Measurements from ENCODE around the gene NFKB1.

The NFKB1 gene

GRCh38 chr4:102533348-102533747 is 32.2 kb downstream of the NFKB1 start:
- H3K9me3 Mint-ChIP-seq (ENCODE audit: low read depth) = no peaks in the 10 kb centered on the region
- peaks cover 87% of the 10 kb centered on the region for H3K4me1 Mint-ChIP-seq (ENCODE audit: low read depth)
- peaks cover 28% of the 10 kb centered on the region for H3K36me3 Mint-ChIP-seq
- peak overlapping the region; percentile 58 for H3K4me3 Mint-ChIP-seq
- H3K27me3 Mint-ChIP-seq = no peaks in the 10 kb centered on the region
- peak overlapping the region; percentile 80 for H3K27ac Mint-ChIP-seq

- peaks cover 81% of the 10 kb centered on the region for H3K4me1 Mint-ChIP-seq (ENCODE audit: low read depth)
- no peaks in the 10 kb centered on the region for H3K9me3 Mint-ChIP-seq (ENCODE audit: low read depth)
- H3K27me3 Mint-ChIP-seq = no peaks in the 10 kb centered on the region
- H3K27ac Mint-ChIP-seq = peak overlapping the region; percentile 94
- H3K36me3 Mint-ChIP-seq = peaks cover 26% of the 10 kb centered on the region
- peak overlapping the region; percentile 74 for H3K4me3 Mint-ChIP-seq
Observed at GRCh38 chr4:102533904-102534303, 32.7 kb downstream of the NFKB1 start.

DNA sequence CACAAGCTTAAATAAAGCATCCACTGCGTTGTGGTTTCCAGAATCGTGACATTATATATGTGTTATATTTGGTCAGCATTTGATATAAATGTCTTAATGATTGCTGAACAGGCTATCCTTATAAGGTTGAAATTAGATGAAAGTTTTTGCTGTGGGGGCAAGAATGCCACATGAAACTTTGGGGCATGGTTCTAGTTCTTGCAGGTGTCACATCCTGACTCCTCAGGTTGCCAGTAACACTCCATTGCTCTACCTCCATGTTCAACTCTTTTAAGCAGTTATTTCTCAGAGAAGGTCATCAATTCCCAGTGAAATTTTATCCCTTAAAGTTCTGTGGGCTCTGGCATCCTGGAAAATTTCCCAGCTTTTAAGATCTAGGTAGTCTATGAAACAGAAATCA is 33.7 kb downstream of the NFKB1 start:
- H3K27ac Mint-ChIP-seq = peak overlapping the region; percentile 94
- peaks cover 79% of the 10 kb centered on the region for H3K4me1 Mint-ChIP-seq (ENCODE audit: low read depth)
- H3K4me3 Mint-ChIP-seq = peak overlapping the region; percentile 74
- no peaks in the 10 kb centered on the region for H3K27me3 Mint-ChIP-seq
- H3K9me3 Mint-ChIP-seq (ENCODE audit: low read depth) = no peaks in the 10 kb centered on the region
- H3K36me3 Mint-ChIP-seq = peaks cover 31% of the 10 kb centered on the region

DNA sequence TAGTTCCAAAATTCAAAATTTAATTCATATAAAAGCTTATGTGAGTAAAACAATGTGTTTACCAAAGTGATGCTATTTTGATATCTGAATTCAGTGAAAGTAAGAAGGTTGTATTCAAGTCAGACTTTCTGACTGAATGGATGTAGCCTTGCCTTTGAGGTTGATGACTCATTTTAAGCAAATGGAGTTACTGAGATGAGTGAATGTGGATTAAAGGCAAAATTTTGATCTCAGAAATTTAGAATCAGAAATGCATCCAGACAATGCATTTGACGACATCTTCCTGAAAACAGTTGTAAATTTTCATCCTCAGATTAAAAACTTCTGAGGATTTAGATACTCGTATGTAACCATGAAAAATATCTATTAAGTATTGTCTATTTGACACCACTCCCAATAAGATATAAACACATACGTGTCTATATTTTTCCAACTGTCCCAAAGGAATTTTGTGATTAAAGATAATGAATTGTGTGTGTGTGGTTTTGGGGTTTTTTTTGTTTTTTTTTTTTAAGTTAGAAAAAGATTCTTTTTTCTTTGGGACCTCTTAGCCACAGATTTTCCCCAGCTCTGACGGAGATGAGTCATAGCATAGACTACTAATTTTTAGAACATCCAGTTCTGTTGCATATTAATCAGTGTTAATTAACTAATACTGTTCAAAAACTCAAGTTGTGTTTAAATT is 34.4 kb downstream of the NFKB1 start:
- peak overlapping the region; percentile 94 for H3K27ac Mint-ChIP-seq
- H3K9me3 Mint-ChIP-seq (ENCODE audit: low read depth) = no peaks in the 10 kb centered on the region
- H3K4me3 Mint-ChIP-seq = peak overlapping the region; percentile 74
- H3K27me3 Mint-ChIP-seq = no peaks in the 10 kb centered on the region
- H3K4me1 Mint-ChIP-seq (ENCODE audit: low read depth) = peaks cover 78% of the 10 kb centered on the region
- H3K36me3 Mint-ChIP-seq = peaks cover 31% of the 10 kb centered on the region

- H3K27me3 Mint-ChIP-seq = no peaks in the 10 kb centered on the region
- peak overlapping the region; percentile 13 for H3K4me3 Mint-ChIP-seq
- peaks cover 80% of the 10 kb centered on the region for H3K4me1 Mint-ChIP-seq (ENCODE audit: low read depth)
- peaks cover 33% of the 10 kb centered on the region for H3K36me3 Mint-ChIP-seq
- H3K9me3 Mint-ChIP-seq (ENCODE audit: low read depth) = no peaks in the 10 kb centered on the region
- H3K27ac Mint-ChIP-seq = peak overlapping the region; percentile 94
Observed at GRCh38 chr4:102536768-102537167, 35.6 kb downstream of the NFKB1 start.

DNA sequence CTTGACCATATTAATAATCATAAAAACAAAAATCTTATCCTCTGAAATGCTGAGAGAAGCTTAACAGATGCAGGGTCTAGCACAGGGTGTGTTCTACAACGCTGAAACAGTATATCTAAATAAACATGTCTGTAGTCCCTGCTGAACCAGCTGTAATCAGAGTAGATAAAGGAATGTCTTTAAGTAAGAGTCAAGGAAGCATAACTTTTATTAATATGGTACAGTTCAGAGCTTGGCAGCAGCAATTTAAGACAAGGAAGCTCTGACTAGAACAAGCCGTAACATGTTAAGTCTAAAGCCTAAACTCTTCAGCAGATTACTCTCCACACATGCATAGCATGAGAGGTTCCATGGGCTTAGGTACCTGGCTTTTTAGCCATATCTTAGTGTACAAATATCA is 36.1 kb downstream of the NFKB1 start:
- no peaks in the 10 kb centered on the region for H3K27me3 Mint-ChIP-seq
- no peak overlapping the region for H3K27ac Mint-ChIP-seq
- H3K9me3 Mint-ChIP-seq (ENCODE audit: low read depth) = no peaks in the 10 kb centered on the region
- H3K4me1 Mint-ChIP-seq (ENCODE audit: low read depth) = peaks cover 78% of the 10 kb centered on the region
- H3K36me3 Mint-ChIP-seq = peaks cover 33% of the 10 kb centered on the region
- H3K4me3 Mint-ChIP-seq = no peak overlapping the region

GRCh38 chr4:102541697-102542096 is 40.5 kb downstream of the NFKB1 start:
- H3K36me3 Mint-ChIP-seq = peaks cover 32% of the 10 kb centered on the region
- peak overlapping the region; percentile 2 for H3K4me3 Mint-ChIP-seq
- H3K27ac Mint-ChIP-seq = peak overlapping the region; percentile 58
- peaks cover 65% of the 10 kb centered on the region for H3K4me1 Mint-ChIP-seq (ENCODE audit: low read depth)
- H3K27me3 Mint-ChIP-seq = no peaks in the 10 kb centered on the region
- no peaks in the 10 kb centered on the region for H3K9me3 Mint-ChIP-seq (ENCODE audit: low read depth)

DNA sequence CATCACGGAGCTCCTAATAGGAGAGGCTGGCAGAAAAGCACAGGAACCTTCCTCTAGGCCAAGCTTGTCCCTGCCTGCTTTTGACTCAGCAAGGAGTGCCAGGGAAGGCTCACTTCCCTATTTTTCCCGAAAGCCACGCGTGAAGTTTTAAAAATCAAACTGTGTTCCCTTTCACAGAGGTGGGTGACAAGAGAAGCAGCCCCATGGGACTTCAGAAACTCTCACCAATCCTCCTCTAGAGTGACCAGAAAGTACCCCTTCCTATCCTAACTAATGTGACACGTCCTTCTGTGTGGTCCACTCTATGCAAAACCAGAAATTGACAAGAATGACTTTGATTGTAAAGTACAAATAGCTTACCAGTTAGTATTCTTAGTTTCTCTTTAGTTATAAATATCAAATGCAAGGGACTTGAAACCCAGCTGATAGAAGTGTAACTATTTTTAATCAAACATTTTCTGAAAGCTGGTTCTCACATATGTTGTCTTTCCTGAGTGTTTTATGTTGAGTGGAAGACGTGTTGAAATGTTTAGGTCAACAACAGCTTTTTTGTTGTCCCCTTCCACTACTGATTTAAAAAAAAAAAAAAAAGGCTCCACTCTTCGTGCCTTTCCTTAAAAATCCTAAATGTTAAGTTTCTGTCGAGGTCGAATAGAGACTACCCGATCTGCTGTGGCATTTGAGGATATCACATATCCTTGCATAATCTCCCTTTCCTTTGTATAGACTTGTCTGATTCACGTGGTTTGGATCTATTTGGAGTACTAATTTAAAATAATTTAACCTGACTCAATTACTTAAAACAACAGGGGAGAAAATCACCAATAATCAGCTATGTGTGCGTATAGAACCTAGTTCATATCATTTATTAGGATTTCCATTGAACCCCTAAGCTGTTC is 42.1 kb downstream of the NFKB1 start:
- H3K4me3 Mint-ChIP-seq = no peak overlapping the region
- peaks cover 70% of the 10 kb centered on the region for H3K4me1 Mint-ChIP-seq (ENCODE audit: low read depth)
- H3K9me3 Mint-ChIP-seq (ENCODE audit: low read depth) = no peaks in the 10 kb centered on the region
- H3K27me3 Mint-ChIP-seq = no peaks in the 10 kb centered on the region
- H3K27ac Mint-ChIP-seq = no peak overlapping the region
- H3K36me3 Mint-ChIP-seq = peaks cover 34% of the 10 kb centered on the region

- H3K27me3 Mint-ChIP-seq = no peaks in the 10 kb centered on the region
- peak overlapping the region; percentile 41 for H3K27ac Mint-ChIP-seq
- peaks cover 33% of the 10 kb centered on the region for H3K36me3 Mint-ChIP-seq
- peaks cover 73% of the 10 kb centered on the region for H3K4me1 Mint-ChIP-seq (ENCODE audit: low read depth)
- H3K9me3 Mint-ChIP-seq (ENCODE audit: low read depth) = no peaks in the 10 kb centered on the region
- H3K4me3 Mint-ChIP-seq = no peak overlapping the region
Observed at GRCh38 chr4:102546635-102547034, 45.5 kb downstream of the NFKB1 start.

GRCh38 chr4:102547973-102548372 is 46.8 kb downstream of the NFKB1 start:
- Mint-ChIP-seq H3K9me3 (ENCODE audit: low read depth) (no peaks in the 10 kb centered on the region), H3K4me3 (no peak overlapping the region), H3K4me1 (ENCODE audit: low read depth) (peaks cover 79% of the 10 kb centered on the region), H3K27me3 (no peaks in the 10 kb centered on the region), H3K27ac (no peak overlapping the region), H3K36me3 (peaks cover 40% of the 10 kb centered on the region)

GRCh38 chr4:102551958-102552565 is 50.9 kb downstream of the NFKB1 start:
- no peaks in the 10 kb centered on the region for H3K27me3 Mint-ChIP-seq
- peak overlapping the region; percentile 80 for H3K4me3 Mint-ChIP-seq
- H3K36me3 Mint-ChIP-seq = peaks cover 35% of the 10 kb centered on the region
- peak overlapping the region; percentile 90 for H3K27ac Mint-ChIP-seq
- H3K9me3 Mint-ChIP-seq (ENCODE audit: low read depth) = no peaks in the 10 kb centered on the region
- H3K4me1 Mint-ChIP-seq (ENCODE audit: low read depth) = peaks cover 51% of the 10 kb centered on the region

GRCh38 chr4:102552781-102553180 is 51.6 kb downstream of the NFKB1 start:
- peaks cover 45% of the 10 kb centered on the region for H3K4me1 Mint-ChIP-seq (ENCODE audit: low read depth)

DNA sequence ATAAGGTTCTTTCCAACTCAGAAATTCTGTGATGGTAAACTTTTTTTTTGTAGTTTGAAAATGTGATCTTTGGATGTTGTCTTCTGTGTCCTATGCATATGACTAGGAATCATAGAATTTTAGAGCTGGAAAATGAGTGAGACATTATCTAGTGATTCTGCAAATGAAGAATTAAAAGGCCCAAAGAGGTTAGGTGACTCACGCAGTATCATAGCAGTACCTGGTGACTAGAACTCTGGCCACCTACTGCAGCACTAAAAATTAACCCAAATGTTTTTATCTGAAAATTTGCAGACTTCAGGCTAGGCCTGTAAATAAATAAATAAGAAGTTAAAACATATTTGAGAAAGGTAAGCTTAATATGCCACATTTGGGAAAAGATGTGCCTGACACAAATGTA is 52.8 kb downstream of the NFKB1 start:
- Mint-ChIP-seq H3K4me3 (peak overlapping the region; percentile 66), H3K36me3 (peaks cover 27% of the 10 kb centered on the region), H3K27ac (peak overlapping the region; percentile 91), H3K27me3 (no peaks in the 10 kb centered on the region), H3K9me3 (ENCODE audit: low read depth) (no peaks in the 10 kb centered on the region), H3K4me1 (ENCODE audit: low read depth) (peaks cover 38% of the 10 kb centered on the region)

More at GRCh38 chr4:102552781-102553180, 51.6 kb downstream of the NFKB1 start:
- H3K27ac Mint-ChIP-seq = peak overlapping the region; percentile 90
- peaks cover 34% of the 10 kb centered on the region for H3K36me3 Mint-ChIP-seq
- no peaks in the 10 kb centered on the region for H3K9me3 Mint-ChIP-seq (ENCODE audit: low read depth)
- no peaks in the 10 kb centered on the region for H3K27me3 Mint-ChIP-seq
- peak overlapping the region; percentile 80 for H3K4me3 Mint-ChIP-seq

DNA sequence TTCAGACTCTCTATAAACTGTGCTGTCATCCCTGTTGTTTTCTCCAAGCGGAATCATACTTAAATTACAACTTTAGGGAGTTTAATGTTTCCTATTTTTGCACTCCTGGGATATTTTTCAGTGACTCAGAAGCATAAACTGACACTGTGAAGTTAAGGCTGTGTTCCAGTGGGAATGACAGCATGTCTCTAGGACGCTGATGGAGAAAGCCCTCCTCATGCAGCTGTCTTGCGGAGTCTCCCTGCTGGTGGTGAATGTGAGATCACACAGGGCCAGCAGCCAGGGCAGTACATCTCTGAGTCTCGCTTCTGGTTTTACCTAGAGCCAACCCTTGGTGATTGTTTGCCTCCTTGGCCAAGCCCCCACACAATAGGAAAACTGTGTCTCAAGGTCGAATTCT is 53.3 kb downstream of the NFKB1 start:
- no peaks in the 10 kb centered on the region for H3K27me3 Mint-ChIP-seq
- peaks cover 37% of the 10 kb centered on the region for H3K4me1 Mint-ChIP-seq (ENCODE audit: low read depth)
- no peak overlapping the region for H3K4me3 Mint-ChIP-seq
- peaks cover 27% of the 10 kb centered on the region for H3K36me3 Mint-ChIP-seq
- H3K27ac Mint-ChIP-seq = peak overlapping the region; percentile 91
- no peaks in the 10 kb centered on the region for H3K9me3 Mint-ChIP-seq (ENCODE audit: low read depth)

- H3K27me3 Mint-ChIP-seq = no peaks in the 10 kb centered on the region
- H3K4me1 Mint-ChIP-seq (ENCODE audit: low read depth) = peaks cover 36% of the 10 kb centered on the region
- H3K36me3 Mint-ChIP-seq = peaks cover 24% of the 10 kb centered on the region
- H3K9me3 Mint-ChIP-seq (ENCODE audit: low read depth) = no peaks in the 10 kb centered on the region
- H3K4me3 Mint-ChIP-seq = no peak overlapping the region
- H3K27ac Mint-ChIP-seq = no peak overlapping the region
Observed at GRCh38 chr4:102554992-102555391, 53.8 kb downstream of the NFKB1 start.
